C4-2B (cell line): Measurements from ENCODE around the gene CYP2D6.

ENCODE experiments used
- ZFX ChIP-seq: fragments of 450-650 bp; IDR thresholded peaks from 2 replicates; pipeline ENCODE4 v1.6.1; 2017
- TF ChIP-seq, protein P1 (sequence below): fragments of 450-650 bp; conservative IDR thresholded peaks from 2 replicates; pipeline ENCODE4 v1.5.1; 2017; ENCODE audit warnings: mild to moderate bottlenecking

DNA sequence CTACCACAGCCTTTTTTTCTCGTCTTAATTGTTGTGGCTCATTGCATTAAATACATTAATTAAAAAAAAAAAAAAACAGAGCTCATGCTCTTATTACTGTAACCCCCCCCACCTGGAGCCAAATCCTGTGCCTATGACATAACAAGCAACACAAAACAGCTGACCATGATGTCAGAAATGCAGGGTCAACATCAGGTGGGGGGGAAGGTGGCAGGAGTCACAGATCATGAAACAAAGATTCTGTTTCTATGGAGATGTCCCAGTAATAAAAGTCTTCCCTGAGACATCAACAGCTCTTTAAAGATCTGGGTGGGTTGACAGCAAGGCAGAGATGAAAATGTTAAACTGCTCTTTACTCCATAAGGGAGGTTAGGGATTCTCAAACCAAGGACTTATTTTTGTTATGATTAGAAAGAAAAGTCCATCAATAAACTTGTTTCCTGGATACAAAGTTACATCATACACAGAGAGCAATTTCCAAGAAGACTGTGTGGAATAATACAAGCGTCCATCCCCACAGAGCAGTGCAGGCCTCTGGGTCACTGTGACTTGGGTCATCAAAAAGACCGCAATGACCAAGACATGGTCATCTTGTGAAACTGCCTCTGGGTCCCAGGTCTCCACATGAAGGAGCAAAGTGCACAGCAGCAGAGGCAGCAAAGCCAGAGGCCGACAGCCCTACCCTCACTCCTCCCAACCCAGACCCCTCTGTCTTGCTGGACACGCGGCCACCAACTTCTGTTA, 42.7 kb upstream of the CYP2D6 start:
- TF ChIP-seq, protein P1, sequence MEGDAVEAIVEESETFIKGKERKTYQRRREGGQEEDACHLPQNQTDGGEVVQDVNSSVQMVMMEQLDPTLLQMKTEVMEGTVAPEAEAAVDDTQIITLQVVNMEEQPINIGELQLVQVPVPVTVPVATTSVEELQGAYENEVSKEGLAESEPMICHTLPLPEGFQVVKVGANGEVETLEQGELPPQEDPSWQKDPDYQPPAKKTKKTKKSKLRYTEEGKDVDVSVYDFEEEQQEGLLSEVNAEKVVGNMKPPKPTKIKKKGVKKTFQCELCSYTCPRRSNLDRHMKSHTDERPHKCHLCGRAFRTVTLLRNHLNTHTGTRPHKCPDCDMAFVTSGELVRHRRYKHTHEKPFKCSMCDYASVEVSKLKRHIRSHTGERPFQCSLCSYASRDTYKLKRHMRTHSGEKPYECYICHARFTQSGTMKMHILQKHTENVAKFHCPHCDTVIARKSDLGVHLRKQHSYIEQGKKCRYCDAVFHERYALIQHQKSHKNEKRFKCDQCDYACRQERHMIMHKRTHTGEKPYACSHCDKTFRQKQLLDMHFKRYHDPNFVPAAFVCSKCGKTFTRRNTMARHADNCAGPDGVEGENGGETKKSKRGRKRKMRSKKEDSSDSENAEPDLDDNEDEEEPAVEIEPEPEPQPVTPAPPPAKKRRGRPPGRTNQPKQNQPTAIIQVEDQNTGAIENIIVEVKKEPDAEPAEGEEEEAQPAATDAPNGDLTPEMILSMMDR, result no peak
- no peak for TF ChIP-seq ZFX
